GM12878 (cell line): ENCODE measurements around the gene SRSF5. TPM values are rescaled to one million over a fixed set of nuclear protein-coding genes. Genes with fewer than 3 reads are reported as not detected.

Experiments used
- ATAC-seq: fragments of 200-7000 bp; cut with Tn5 transposase; 3 replicates; pipeline ENCODE4 v1.9.1; 2020; ENCODE audit warnings: mild to moderate bottlenecking, moderate library complexity
- BruUV-seq: library from RNA; stranded (reverse); fragments of 400-500 nt; replicated peaks from 2 replicates; lab custom pipeline; 2021; lab: Mats Ljungman, UMichigan
- CTCF ChIA-PET: fragments of 300-600 bp; sonication (Branson Sonifier 250); formaldehyde crosslinking; extraction: SDS; loops from one replicate; lab custom pipeline; 2021; ENCODE audit warnings: inconsistent platforms; lab: Yijun Ruan, JAX
- POLR2A ChIA-PET: fragments of 350-600 bp; formaldehyde crosslinking; extraction: SDS; loops from one replicate; lab custom pipeline; 2021; ENCODE audit warnings: inconsistent platforms; lab: Charles Lee
- RAD21 ChIA-PET: fragments of 300-600 bp; sonication (Branson Sonifier 250); formaldehyde crosslinking; loops from one replicate; lab custom pipeline; 2023; ENCODE audit warnings: antibody characterized with exemption; ENCODE audit not compliant: unreplicated experiment; lab: Charles Lee
- SMC1A ChIA-PET: fragments of 300-600 bp; sonication (Branson Sonifier 250); formaldehyde crosslinking; loops from one replicate; lab custom pipeline; 2023; ENCODE audit not compliant: unreplicated experiment, uncharacterized antibody; lab: Charles Lee
- DNase-seq: peaks from one replicate; pipeline ENCODE4 v3.0.0-alpha.2; 2011; ENCODE audit warnings: low read depth, low spot score
- FAIRE-seq: peaks from 3 replicates; lab custom pipeline; 2011; peaks lifted over from hg19 to GRCh38; lab: Jason Lieb, UNC
- H2AFZ ChIP-seq: 2 replicates; pipeline ENCODE4 v1.6.0; 2011; ENCODE audit warnings: low read depth, low read length, control low read depth; ENCODE audit not compliant: control insufficient read depth
- H3K27ac ChIP-seq: 2 replicates; pipeline ENCODE4 v1.5.1; 2011; ENCODE audit warnings: control low read depth; ENCODE audit not compliant: control insufficient read depth, insufficient read depth
- H3K27me3 ChIP-seq, 2 experiments: replicated peaks in 1 of 2; 2 replicates each; pipeline versions ENCODE4 v1.6.0 to v1.6.1; 2011; ENCODE audit warnings: low read length in 1 of 2; ENCODE audit not compliant: control insufficient read depth in 2 of 2, insufficient read depth in 2 of 2
- H3K36me3 ChIP-seq, 2 experiments: 2 replicates each; pipeline ENCODE4 v1.5.1; 2011; ENCODE audit warnings: low read length in 1 of 2; ENCODE audit not compliant: control insufficient read depth in 2 of 2, insufficient read depth in 2 of 2
- H3K4me1 ChIP-seq: 2 replicates; pipeline ENCODE4 v1.6.1; 2011; ENCODE audit warnings: mild to moderate bottlenecking, low read length, moderate library complexity, mixed read lengths; ENCODE audit not compliant: control insufficient read depth, insufficient read depth
- H3K4me2 ChIP-seq: 2 replicates; pipeline ENCODE4 v1.6.0; 2011; ENCODE audit warnings: control low read depth; ENCODE audit not compliant: control insufficient read depth, insufficient read depth
- H3K4me3 ChIP-seq: fragments of 200-600 bp; sonication (generic); 2 replicates; pipeline ENCODE4 v1.5.1; 2016
- H3K79me2 ChIP-seq: 2 replicates; pipeline ENCODE4 v1.6.0; 2011; ENCODE audit warnings: low read length; ENCODE audit not compliant: control insufficient read depth, insufficient read depth
- H3K9ac ChIP-seq: 2 replicates; pipeline ENCODE4 v1.8.0; 2011; ENCODE audit warnings: low read length, control low read depth, mixed read lengths; ENCODE audit not compliant: control insufficient read depth, insufficient read depth
- H3K9me3 ChIP-seq: replicated peaks from 3 replicates; pipeline ENCODE4 v1.5.1; 2011; ENCODE audit warnings: mild to moderate bottlenecking, low read length; ENCODE audit not compliant: control insufficient read depth, insufficient read depth
- H4K20me1 ChIP-seq: 2 replicates; pipeline ENCODE4 v1.6.0; 2011; ENCODE audit not compliant: control insufficient read depth, insufficient read depth
- ASH2L ChIP-seq: fragments of 300-600, 200-600 bp; sonication (generic); IDR thresholded peaks from 2 replicates; pipeline ENCODE4 v1.6.1; 2017; ENCODE audit warnings: low read depth, mild to moderate bottlenecking, borderline replicate concordance
- ATF2 ChIP-seq: IDR thresholded peaks from 2 replicates; pipeline ENCODE4 v1.6.1; 2012; ENCODE audit warnings: low read length, inconsistent platforms
- BCL11A ChIP-seq: IDR thresholded peaks from 2 replicates; pipeline ENCODE4 v1.6.1; 2011; ENCODE audit warnings: low read depth, low read length
- HSF1 ChIP-seq: fragments of 150-350 bp; IDR thresholded peaks from 2 replicates; pipeline ENCODE4 v1.6.1; 2014; ENCODE audit warnings: mild to moderate bottlenecking, low read depth, low read length
- PAX5 ChIP-seq: IDR thresholded peaks from 2 replicates; pipeline ENCODE4 v1.6.1; 2011; ENCODE audit warnings: low read depth, low read length, borderline replicate concordance
- SIX5 ChIP-seq: IDR thresholded peaks from 2 replicates; pipeline ENCODE4 v1.6.1; 2011; ENCODE audit warnings: mild to moderate bottlenecking, low read depth, low read length, moderate library complexity; ENCODE audit not compliant: severe bottlenecking
- SMAD5 ChIP-seq: IDR thresholded peaks from 2 replicates; pipeline ENCODE4 v1.6.1; 2016; ENCODE audit warnings: antibody characterized with exemption, low read depth
- SREBF1 ChIP-seq: IDR thresholded peaks from 2 replicates; pipeline ENCODE4 v1.6.1; 2012; ENCODE audit warnings: mild to moderate bottlenecking, low read length
- SRF ChIP-seq, 2 experiments: IDR thresholded peaks; 2 replicates each; pipeline ENCODE4 v1.6.1; 2011; ENCODE audit warnings: low read depth in 2 of 2, low read length in 2 of 2, mild to moderate bottlenecking in 1 of 2, moderate library complexity in 1 of 2
- WGBS: methylation state at CpG from one replicate; pipeline ENCODE4 v1.1.6; 2016; ENCODE audit warnings: low lambda C conversion rate; ENCODE audit not compliant: insufficient replicate concordance, insufficient coverage; ENCODE audit errors: missing lambda C conversion rate; 5-methylcytosine and 5-hydroxymethylcytosine counted together
- in situ Hi-C: fragments of 300-500 bp; cut with MboI; formaldehyde crosslinking; loops from 9 replicates; pipeline ENCODE4 v1.14.3; 2018; ENCODE audit warnings: mixed read lengths
- intact Hi-C: fragments of 100-400 bp; cut with micrococcal nuclease; formaldehyde crosslinking; loops from one replicate; pipeline ENCODE4 v1.14.2; 2022; ENCODE audit not compliant: unreplicated experiment
- polyA plus RNA-seq, 11 experiments: library from polyadenylated mRNA; depleted of rRNA in 4 of 11; unstranded in 6 of 11; stranded (reverse) in 5 of 11; fragments of >200 nt; fragmentation: Nextera tagmentation in 4 of 11; fragmentation: Illumina TruSeq in 1 of 11; extraction: Ambion mirVana in 4 of 11; extraction: Trizol in 1 of 11; gene quantifications; 1 replicate in 1 of 11; 2 replicates in 10 of 11; pipeline versions ENCODE4 v1.2.1 to v1.2.3, GENCODE V29; 2011 to 2016; ENCODE audit warnings: inconsistent platforms in 2 of 11, missing spikeins in 2 of 11, low read depth in 1 of 11
- total RNA-seq, 4 experiments: library from RNA; depleted of rRNA in 3 of 4; stranded (reverse); fragments of >200 nt in 3 of 4; fragmentation: Illumina TruSeq in 1 of 4; extraction: Trizol in 1 of 4; gene quantifications; 2 replicates each; pipeline versions ENCODE4 v1.2.1 to v1.2.3, GENCODE V29; 2013 to 2021
- TF ChIP-seq, protein P1 (sequence below): IDR thresholded peaks from 2 replicates; pipeline ENCODE4 v1.6.1; 2012; ENCODE audit warnings: mild to moderate bottlenecking, low read depth, low read length
- TF ChIP-seq, protein P2 (sequence below): fragments of 450-650 bp; IDR thresholded peaks from 2 replicates; pipeline ENCODE4 v1.6.1; 2017; ENCODE audit warnings: mild to moderate bottlenecking, low read depth, inconsistent platforms; ENCODE audit not compliant: poor library complexity, severe bottlenecking
- TF ChIP-seq, protein P3 (sequence below): IDR thresholded peaks from 2 replicates; pipeline ENCODE4 v1.6.1; 2012; ENCODE audit warnings: low read depth, low read length, improper control_type of control experiment

Gene SRSF5
- total and polyA plus RNA-seq, 10 of the 15 experiments (the other 5 are each of a cell fraction or from before 2014, with no cell fraction given): 136 to 453 (median 275) TPM

- Histone ChIP-seq H3K4me3 (no peak overlapping the region), H3K27me3 (no peaks in the 10 kb centered on the region; a peak in 1 of 4 replicates), H3K4me2 (no peak overlapping the region), H3K9me3 (no peaks in the 10 kb centered on the region), H3K79me2 (no peaks in the 10 kb centered on the region), H3K36me3 (no peaks in the 10 kb centered on the region), H2AFZ (no peak overlapping the region), H3K9ac (no peak overlapping the region), H3K27ac (no peak overlapping the region), H3K4me1 (no peaks in the 10 kb centered on the region), H4K20me1 (no peaks in the 10 kb centered on the region)
- POLR2A ChIA-PET: no interaction called here
- DNase-seq (no peak), FAIRE-seq (no peak), ATAC-seq (no peak)
- WGBS: 18% methylated on average over 5 of the region's 5 CpGs
- SMC1A ChIA-PET: no interaction called here
- CTCF ChIA-PET: no interaction called here
- BruUV-seq: no TSS peak
- intact Hi-C loops (no loop called here), in situ Hi-C loops (no loop called here)
- RAD21 ChIA-PET: no interaction called here
- no peak for TF ChIP-seq ASH2L
- TF ChIP-seq SREBF1: no peak
- no peak for TF ChIP-seq SRF (IDR thresholded peaks at IDR 0.05; ENCODE audit: low read depth in 2 of 2, low read length in 2 of 2)
- TF ChIP-seq ATF2: no peak
- no peak for TF ChIP-seq PAX5
- TF ChIP-seq, protein P1, sequence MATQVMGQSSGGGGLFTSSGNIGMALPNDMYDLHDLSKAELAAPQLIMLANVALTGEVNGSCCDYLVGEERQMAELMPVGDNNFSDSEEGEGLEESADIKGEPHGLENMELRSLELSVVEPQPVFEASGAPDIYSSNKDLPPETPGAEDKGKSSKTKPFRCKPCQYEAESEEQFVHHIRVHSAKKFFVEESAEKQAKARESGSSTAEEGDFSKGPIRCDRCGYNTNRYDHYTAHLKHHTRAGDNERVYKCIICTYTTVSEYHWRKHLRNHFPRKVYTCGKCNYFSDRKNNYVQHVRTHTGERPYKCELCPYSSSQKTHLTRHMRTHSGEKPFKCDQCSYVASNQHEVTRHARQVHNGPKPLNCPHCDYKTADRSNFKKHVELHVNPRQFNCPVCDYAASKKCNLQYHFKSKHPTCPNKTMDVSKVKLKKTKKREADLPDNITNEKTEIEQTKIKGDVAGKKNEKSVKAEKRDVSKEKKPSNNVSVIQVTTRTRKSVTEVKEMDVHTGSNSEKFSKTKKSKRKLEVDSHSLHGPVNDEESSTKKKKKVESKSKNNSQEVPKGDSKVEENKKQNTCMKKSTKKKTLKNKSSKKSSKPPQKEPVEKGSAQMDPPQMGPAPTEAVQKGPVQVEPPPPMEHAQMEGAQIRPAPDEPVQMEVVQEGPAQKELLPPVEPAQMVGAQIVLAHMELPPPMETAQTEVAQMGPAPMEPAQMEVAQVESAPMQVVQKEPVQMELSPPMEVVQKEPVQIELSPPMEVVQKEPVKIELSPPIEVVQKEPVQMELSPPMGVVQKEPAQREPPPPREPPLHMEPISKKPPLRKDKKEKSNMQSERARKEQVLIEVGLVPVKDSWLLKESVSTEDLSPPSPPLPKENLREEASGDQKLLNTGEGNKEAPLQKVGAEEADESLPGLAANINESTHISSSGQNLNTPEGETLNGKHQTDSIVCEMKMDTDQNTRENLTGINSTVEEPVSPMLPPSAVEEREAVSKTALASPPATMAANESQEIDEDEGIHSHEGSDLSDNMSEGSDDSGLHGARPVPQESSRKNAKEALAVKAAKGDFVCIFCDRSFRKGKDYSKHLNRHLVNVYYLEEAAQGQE: no peak
- no peak for TF ChIP-seq SMAD5
- TF ChIP-seq, protein P2, sequence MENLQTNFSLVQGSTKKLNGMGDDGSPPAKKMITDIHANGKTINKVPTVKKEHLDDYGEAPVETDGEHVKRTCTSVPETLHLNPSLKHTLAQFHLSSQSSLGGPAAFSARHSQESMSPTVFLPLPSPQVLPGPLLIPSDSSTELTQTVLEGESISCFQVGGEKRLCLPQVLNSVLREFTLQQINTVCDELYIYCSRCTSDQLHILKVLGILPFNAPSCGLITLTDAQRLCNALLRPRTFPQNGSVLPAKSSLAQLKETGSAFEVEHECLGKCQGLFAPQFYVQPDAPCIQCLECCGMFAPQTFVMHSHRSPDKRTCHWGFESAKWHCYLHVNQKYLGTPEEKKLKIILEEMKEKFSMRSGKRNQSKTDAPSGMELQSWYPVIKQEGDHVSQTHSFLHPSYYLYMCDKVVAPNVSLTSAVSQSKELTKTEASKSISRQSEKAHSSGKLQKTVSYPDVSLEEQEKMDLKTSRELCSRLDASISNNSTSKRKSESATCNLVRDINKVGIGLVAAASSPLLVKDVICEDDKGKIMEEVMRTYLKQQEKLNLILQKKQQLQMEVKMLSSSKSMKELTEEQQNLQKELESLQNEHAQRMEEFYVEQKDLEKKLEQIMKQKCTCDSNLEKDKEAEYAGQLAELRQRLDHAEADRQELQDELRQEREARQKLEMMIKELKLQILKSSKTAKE: no peak
- TF ChIP-seq HSF1: no peak
- no peak for TF ChIP-seq SIX5
- TF ChIP-seq, protein P3, sequence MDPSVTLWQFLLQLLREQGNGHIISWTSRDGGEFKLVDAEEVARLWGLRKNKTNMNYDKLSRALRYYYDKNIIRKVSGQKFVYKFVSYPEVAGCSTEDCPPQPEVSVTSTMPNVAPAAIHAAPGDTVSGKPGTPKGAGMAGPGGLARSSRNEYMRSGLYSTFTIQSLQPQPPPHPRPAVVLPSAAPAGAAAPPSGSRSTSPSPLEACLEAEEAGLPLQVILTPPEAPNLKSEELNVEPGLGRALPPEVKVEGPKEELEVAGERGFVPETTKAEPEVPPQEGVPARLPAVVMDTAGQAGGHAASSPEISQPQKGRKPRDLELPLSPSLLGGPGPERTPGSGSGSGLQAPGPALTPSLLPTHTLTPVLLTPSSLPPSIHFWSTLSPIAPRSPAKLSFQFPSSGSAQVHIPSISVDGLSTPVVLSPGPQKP: no peak
- no peak for TF ChIP-seq BCL11A
These were observed 30.8 kb downstream of the SRSF5 start for GRCh38 chr14:69797573-69798338.
